T-cell (primary cell): ENCODE measurements around the gene IFNA1. TPM values are rescaled to one million over a fixed set of nuclear protein-coding genes. Genes with fewer than 3 reads are reported as not detected.

Experiments used
- ATAC-seq, 4 experiments: fragments of 200-7000 bp in 3 of 4; fragments of 150-1000 bp in 1 of 4; cut with Tn5 transposase; replicated peaks in 1 of 4; 1 replicate in 3 of 4; 2 replicates in 1 of 4; pipeline ENCODE4 v1.10.0; 2021; ENCODE audit warnings: moderate library complexity in 3 of 4, mild to moderate bottlenecking in 2 of 4, moderate number of reproducible peaks in 1 of 4
- CTCF ChIA-PET, 2 donors: fragments of 300-600 bp; sonication (Branson Sonifier 250); formaldehyde crosslinking; loops; one replicate each; lab custom pipeline; 2022; ENCODE audit warnings: antibody characterized with exemption in 2 of 2; lab: Charles Lee
- POLR2A ChIA-PET, 2 donors: fragments of 300-600 bp; sonication (Branson Sonifier 250); formaldehyde crosslinking; loops; one replicate each; lab custom pipeline; 2022; ENCODE audit warnings: antibody characterized with exemption in 2 of 2; lab: Charles Lee
- DNase-seq, 35 experiments: peaks; one replicate each; pipeline versions ENCODE4 v3.0.0 to v3.0.0-alpha.2; 2013 to 2023
- H3K27ac ChIP-seq: one replicate; pipeline ENCODE4 v1.5.1; 2013; ENCODE audit warnings: low read length
- H3K27me3 ChIP-seq, 2 experiments: replicated peaks in 1 of 2; 1 replicate in 1 of 2; 2 replicates in 1 of 2; pipeline versions ENCODE4 v1.6.1 to v1.7.0; 2013; ENCODE audit warnings: low read length in 1 of 2, mixed read lengths in 1 of 2; ENCODE audit not compliant: control insufficient read depth in 2 of 2, insufficient read depth in 2 of 2; ENCODE audit errors: extremely low read depth in 1 of 2
- H3K36me3 ChIP-seq, 2 donors: 1 replicate in 1 of 2; 2 replicates in 1 of 2; pipeline versions ENCODE4 v1.6.1 to v1.7.0; 2013; ENCODE audit warnings: low read length in 1 of 2; ENCODE audit not compliant: control insufficient read depth in 2 of 2, insufficient read depth in 1 of 2; ENCODE audit errors: extremely low read depth in 1 of 2
- H3K4me1 ChIP-seq, 2 experiments: 1 replicate in 1 of 2; 2 replicates in 1 of 2; pipeline versions ENCODE4 v1.6.1 to v1.7.0; 2013; ENCODE audit warnings: low read length in 2 of 2, mixed read lengths in 1 of 2; ENCODE audit not compliant: insufficient read depth in 2 of 2, control insufficient read depth in 1 of 2; ENCODE audit errors: extremely low read depth in 1 of 2
- H3K4me3 ChIP-seq, 2 donors: 1 replicate in 1 of 2; 2 replicates in 1 of 2; pipeline versions ENCODE4 v1.5.1 to v1.7.0; 2013; ENCODE audit warnings: mild to moderate bottlenecking in 2 of 2, low read length in 1 of 2, moderate library complexity in 1 of 2; ENCODE audit not compliant: control insufficient read depth in 1 of 2; ENCODE audit errors: extremely low read depth in 1 of 2
- H3K9me3 ChIP-seq: 2 replicates; pipeline ENCODE4 v1.7.0; 2013
- H3K27ac Mint-ChIP-seq, 2 donors: one replicate each; pipeline ENCODE4 v1.8.0; 2020 to 2021; ENCODE audit warnings: mild to moderate bottlenecking in 2 of 2, mixed read lengths in 2 of 2
- H3K27me3 Mint-ChIP-seq, 2 donors: one replicate each; pipeline ENCODE4 v1.8.0; 2021 to 2022; ENCODE audit warnings: mixed read lengths in 2 of 2
- H3K36me3 Mint-ChIP-seq: one replicate; pipeline ENCODE4 v1.8.0; 2021; ENCODE audit warnings: mixed read lengths
- H3K4me1 Mint-ChIP-seq, 3 donors: one replicate each; pipeline ENCODE4 v1.8.0; 2020 to 2022; ENCODE audit warnings: mixed read lengths in 3 of 3, mild to moderate bottlenecking in 1 of 3
- H3K4me3 Mint-ChIP-seq, 3 donors: one replicate each; pipeline ENCODE4 v1.8.0; 2020 to 2022; ENCODE audit warnings: mild to moderate bottlenecking in 3 of 3, mixed read lengths in 3 of 3, moderate library complexity in 3 of 3
- H3K9me3 Mint-ChIP-seq, 3 donors: one replicate each; pipeline ENCODE4 v1.8.0; 2020 to 2022; ENCODE audit warnings: mixed read lengths in 3 of 3
- WGBS: methylation state at CpG from one replicate; pipeline ENCODE4 v1.1.5; 2013; ENCODE audit warnings: missing lambda C conversion rate; ENCODE audit not compliant: insufficient coverage; 5-methylcytosine and 5-hydroxymethylcytosine counted together
- total RNA-seq, 35 experiments: library from RNA in 6 of 35; stranded (reverse) in 6 of 35; fragments of 120-200 nt in 1 of 35; gene quantifications; one replicate each; pipeline versions ENCODE4 v1.2.1 to v1.2.4 and lab custom pipeline; 2013 to 2026

The IFNA1 gene
- total RNA-seq: not detected
- total RNA-seq (2013): not detected
- 0 reads per million in 29 experiments for total RNA-seq (lab: John Stamatoyannopoulos, UW)

GRCh38 chr9:21440139-21440538 is at the start of gene IFNA1:
Gene IFNA1 (plus strand): TSS chr9:21440439. CDS start chr9:21440508, 69 bp downstream.
- no peak within 1 kb of the TSS for H3K4me3 Mint-ChIP-seq
- no peaks in the 10 kb centered on the region for H3K9me3 Mint-ChIP-seq
- ChIA-PET POLR2A (no interaction called here), CTCF (interaction anchor here in 1 of 2 donors (0.6 to 0.7 kb wide), 3 partner anchors 42 to 257 kb away, joined by 3 to 4 read pairs (median 3); no protein-coding TSS in a partner anchor)
- no peaks in the 10 kb centered on the region for H3K36me3 Mint-ChIP-seq
- Histone ChIP-seq H3K27me3 (peaks cover 0 to 5% of the 10 kb centered on the region in 2 experiments), H3K4me3 (no peak within 1 kb of the TSS), H3K36me3 (no peaks in the 10 kb centered on the region), H3K27ac (no peak within 1 kb of the TSS), H3K4me1 (peaks cover 8 to 12% of the 10 kb centered on the region in 2 experiments), H3K9me3 (no peaks in the 10 kb centered on the region)
- peaks cover 15 to 17% (median 15%) of the 10 kb centered on the region in 3 donors for H3K4me1 Mint-ChIP-seq
- DNase-seq (no peak), ATAC-seq (no peak)
- WGBS: 100% methylated on average over 1 of the region's 4 CpGs
- no peak within 1 kb of the TSS for H3K27ac Mint-ChIP-seq
- peaks cover 6 to 8% of the 10 kb centered on the region in 2 donors for H3K27me3 Mint-ChIP-seq

- ATAC-seq: peak in 3 of 4 experiments; percentile 40 to 70 (median 43)
- CTCF ChIA-PET: interaction anchor here (0.5 to 2.2 kb wide), 8 partner anchors 28 to 74 kb away, joined by 3 to 25 read pairs (median 4); no protein-coding TSS in a partner anchor
- peaks cover 39 to 65% of the 10 kb centered on the region in 2 donors for H3K27me3 Mint-ChIP-seq
Observed at GRCh38 chr9:21392270-21392669, 48.0 kb upstream of the IFNA1 start.

GRCh38 chr9:21395778-21396717 is 44.2 kb upstream of the IFNA1 start:
- ChIA-PET POLR2A (interaction anchor here (0.6 to 0.8 kb wide), 3 partner anchors 66 to 720 kb away, joined by 4 read pairs; no protein-coding TSS in a partner anchor), CTCF (interaction anchor here (0.6 to 3.8 kb wide), 27 partner anchors 10 to 685 kb away, joined by 3 to 80 read pairs (median 4); partner anchors contain the start of genes IFNA8 (in 1 of the 2) and KLHL9 (in 1 of the 2))
- H3K9me3 ChIP-seq: no peaks in the 10 kb centered on the region
- 2% methylated on average over 34 of the region's 40 CpGs for WGBS
- no peaks in the 10 kb centered on the region for H3K9me3 Mint-ChIP-seq
- H3K36me3 ChIP-seq: no peaks in the 10 kb centered on the region
- H3K27me3 ChIP-seq: peaks cover 2 to 21% of the 10 kb centered on the region in 2 experiments
- H3K27ac ChIP-seq: no peak overlapping the region
- peak overlapping the region; percentile 37 to 84 for H3K4me3 ChIP-seq
- H3K27ac Mint-ChIP-seq: no peak overlapping the region
- no peaks in the 10 kb centered on the region for H3K36me3 Mint-ChIP-seq
- peak overlapping the region; percentile 62 to 77 (median 71) for H3K4me3 Mint-ChIP-seq
- peaks cover 5 to 11% (median 6%) of the 10 kb centered on the region in 3 donors for H3K4me1 Mint-ChIP-seq
- H3K4me1 ChIP-seq: peaks cover 0 to 8% of the 10 kb centered on the region in 2 experiments
- peak; percentile 80 to 85 (median 83) for ATAC-seq
- peak in 32 of 35 experiments; percentile 22 to 74 (median 46) for DNase-seq
- H3K27me3 Mint-ChIP-seq: peaks cover 46 to 69% of the 10 kb centered on the region in 2 donors

More at GRCh38 chr9:21392270-21392669, 48.0 kb upstream of the IFNA1 start:
- POLR2A ChIA-PET: no interaction called here
- Histone ChIP-seq H3K4me1 (peaks cover 0 to 8% of the 10 kb centered on the region in 2 experiments), H3K4me3 (no peak overlapping the region), H3K27ac (no peak overlapping the region), H3K27me3 (peaks cover 2 to 19% of the 10 kb centered on the region in 2 experiments), H3K36me3 (no peaks in the 10 kb centered on the region), H3K9me3 (no peaks in the 10 kb centered on the region)
- Mint-ChIP-seq H3K4me1 (peaks cover 5 to 11% (median 6%) of the 10 kb centered on the region in 3 donors), H3K4me3 (no peak overlapping the region), H3K9me3 (no peaks in the 10 kb centered on the region), H3K36me3 (no peaks in the 10 kb centered on the region), H3K27ac (no peak overlapping the region)
- peak in 1 of 35 experiments; percentile 34 for DNase-seq
- 64% methylated on average over 3 of the region's 6 CpGs for WGBS

- Histone ChIP-seq H3K36me3 (no peaks in the 10 kb centered on the region), H3K9me3 (no peaks in the 10 kb centered on the region), H3K4me3 (no peak overlapping the region), H3K27me3 (peaks cover 8 to 20% of the 10 kb centered on the region in 2 experiments), H3K4me1 (peaks cover 7 to 17% of the 10 kb centered on the region in 2 experiments), H3K27ac (no peak overlapping the region)
- H3K4me1 Mint-ChIP-seq: peaks cover 11 to 16% (median 14%) of the 10 kb centered on the region in 3 donors
- ChIA-PET POLR2A (no interaction called here), CTCF (interaction anchor here (0.6 to 2.1 kb wide), 4 partner anchors 65 to 80 kb away, joined by 3 to 21 read pairs (median 4); no protein-coding TSS in a partner anchor)
- ATAC-seq (no peak), DNase-seq (no peak)
- H3K36me3 Mint-ChIP-seq: no peaks in the 10 kb centered on the region
- no peak overlapping the region for H3K27ac Mint-ChIP-seq
- no CpG with 5 or more reads among the region's 5 CpGs for WGBS
- H3K9me3 Mint-ChIP-seq: no peaks in the 10 kb centered on the region
- H3K4me3 Mint-ChIP-seq: no peak overlapping the region
- H3K27me3 Mint-ChIP-seq: peaks cover 46 to 69% of the 10 kb centered on the region in 2 donors
Observed at GRCh38 chr9:21398955-21399489, 41.2 kb upstream of the IFNA1 start.

GRCh38 chr9:21399956-21400355 is 40.3 kb upstream of the IFNA1 start:
- ATAC-seq (no peak), DNase-seq (no peak)
- H3K27ac Mint-ChIP-seq: no peak overlapping the region
- CTCF ChIA-PET: no interaction called here
- peaks cover 46 to 71% of the 10 kb centered on the region in 2 donors for H3K27me3 Mint-ChIP-seq
- no peaks in the 10 kb centered on the region for H3K36me3 Mint-ChIP-seq
- no peaks in the 10 kb centered on the region for H3K9me3 Mint-ChIP-seq
- H3K4me1 Mint-ChIP-seq: peaks cover 11 to 16% (median 14%) of the 10 kb centered on the region in 3 donors
- WGBS: 67% methylated on average over 1 of the region's 3 CpGs
- POLR2A ChIA-PET: no interaction called here
- H3K4me3 Mint-ChIP-seq: no peak overlapping the region
- no peak overlapping the region for H3K27ac ChIP-seq
- H3K36me3 ChIP-seq: no peaks in the 10 kb centered on the region
- H3K4me1 ChIP-seq: peaks cover 7 to 17% of the 10 kb centered on the region in 2 experiments
- H3K4me3 ChIP-seq: no peak overlapping the region
- peaks cover 8 to 20% of the 10 kb centered on the region in 2 experiments for H3K27me3 ChIP-seq
- no peaks in the 10 kb centered on the region for H3K9me3 ChIP-seq
